ENCODE results near the gene TYK2.
"Not testable (repeated sequence)": the region's sequence is repeated elsewhere in the genome, so short reads cannot be mapped to it uniquely, and the experiment has no call there.

The TYK2 gene

GRCh38 chr19:10407096-10407495, 26.7 kb upstream of the TYK2 start:
- DNase-seq, result no peak

GRCh38 chr19:10406191-10406590, 25.8 kb upstream of the TYK2 start:
- DNase-seq, result no peak

GRCh38 chr19:10404888-10405820, 24.8 kb upstream of the TYK2 start:
- peak; percentile 63 for DNase-seq

GRCh38 chr19:10403137-10404021, 23.0 kb upstream of the TYK2 start, which contains the start of gene CDC37:
Gene CDC37, minus strand, starts transcription at chr19:10403542. Its CDS starts 63 bp downstream, at chr19:10403479.
- DNase-seq, result peak; percentile 98

GRCh38 chr19:10402441-10403038, 22.2 kb upstream of the TYK2 start:
- no peak for DNase-seq

- no peak for DNase-seq
These were observed 19.5 kb upstream of the TYK2 start for GRCh38 chr19:10399878-10400277.

- not testable (repeated sequence) for DNase-seq
These were observed 19.0 kb upstream of the TYK2 start for GRCh38 chr19:10399340-10399739.

- no peak for DNase-seq
These were observed 18.4 kb upstream of the TYK2 start for GRCh38 chr19:10398819-10399218.

GRCh38 chr19:10395917-10396316, 15.5 kb upstream of the TYK2 start:
- no peak for DNase-seq

- DNase-seq, result no peak
These were observed 15.1 kb upstream of the TYK2 start for GRCh38 chr19:10395436-10395835.

GRCh38 chr19:10395003-10395402, 14.6 kb upstream of the TYK2 start:
- no peak for DNase-seq

GRCh38 chr19:10393137-10393536, 12.8 kb upstream of the TYK2 start:
- no peak for DNase-seq

- DNase-seq, result no peak
These were observed 11.7 kb upstream of the TYK2 start for GRCh38 chr19:10392120-10392519.

- DNase-seq, result peak; percentile 75
These were observed 10.4 kb upstream of the TYK2 start for GRCh38 chr19:10390652-10391286.

- DNase-seq, result peak; percentile 30
These were observed 9.5 kb upstream of the TYK2 start for GRCh38 chr19:10389863-10390262.

GRCh38 chr19:10388957-10389356, 8.6 kb upstream of the TYK2 start:
- DNase-seq, result peak; percentile 89

- no peak for DNase-seq
These were observed 4.2 kb upstream of the TYK2 start for GRCh38 chr19:10384580-10384979.

- DNase-seq, result not testable (repeated sequence)
These were observed 2.8 kb upstream of the TYK2 start for GRCh38 chr19:10383223-10383499.

- DNase-seq, result no peak
These were observed 476 bp downstream of the TYK2 start for GRCh38 chr19:10379880-10380312.

GRCh38 chr19:10378124-10378523, 2.2 kb downstream of the TYK2 start:
- no peak for DNase-seq

- DNase-seq, result not testable (repeated sequence)
These were observed 3.2 kb downstream of the TYK2 start for GRCh38 chr19:10377140-10377640.

GRCh38 chr19:10374931-10375330, 5.4 kb downstream of the TYK2 start:
- DNase-seq, result no peak

- no peak for DNase-seq
These were observed 7.7 kb downstream of the TYK2 start for GRCh38 chr19:10372690-10373089.

Measured in stimulated activated CD4-positive, alpha-beta T cell treated with anti-CD3 and anti-CD28 coated beads, Interleukin-4, amount 100 ng/mL, for 24 hours (primary cell).